Glomerular visceral epithelial cell (primary cell): ENCODE measurements around the gene CAMK2N2.

Experiments used
- DNase-seq: peaks from one replicate; pipeline ENCODE4 v3.0.0-alpha.2; 2016; ENCODE audit errors: extremely low spot score

Gene CAMK2N2

DNA sequence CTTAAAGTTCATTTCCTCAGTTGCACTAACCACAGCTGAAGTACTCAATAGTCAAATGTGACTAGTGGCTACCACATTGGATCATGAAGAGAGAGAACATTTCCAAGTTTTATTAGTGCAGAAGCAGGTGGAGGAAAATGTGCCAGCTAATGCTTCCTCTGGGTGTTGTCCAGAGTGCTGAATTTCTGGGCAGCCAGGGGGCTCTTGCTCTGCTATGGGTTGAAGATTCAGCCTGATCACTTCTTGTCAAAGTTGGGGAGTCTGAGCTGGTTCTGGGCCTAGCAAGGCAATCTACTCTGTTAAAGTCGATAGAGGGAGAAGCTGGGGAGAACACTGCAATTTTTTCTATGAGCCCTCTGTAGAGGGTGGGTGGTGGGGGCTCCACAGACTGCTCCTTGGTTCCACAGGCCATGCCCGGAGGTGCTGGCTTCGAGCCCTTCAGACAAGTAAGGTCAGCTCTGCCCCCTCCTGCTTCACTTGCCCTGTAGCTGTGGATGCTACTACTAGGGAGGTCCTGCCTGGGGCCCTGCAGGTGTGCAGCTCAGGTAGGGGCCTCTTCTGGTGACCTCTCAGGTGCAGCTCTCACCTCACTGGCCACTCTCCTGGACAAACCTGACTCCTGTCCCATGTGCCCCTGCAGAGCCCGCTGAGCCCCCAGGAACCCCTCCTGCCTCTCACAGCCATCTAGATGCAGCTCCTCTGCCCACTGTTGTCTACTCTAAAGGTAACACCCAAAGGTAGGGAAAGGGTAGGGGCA lies 20.8 kb downstream of the CAMK2N2 start:
- no peak for DNase-seq

GRCh38 chr3:184239708-184240107 lies 21.6 kb downstream of the CAMK2N2 start:
- no peak for DNase-seq

- no peak for DNase-seq
Measured at GRCh38 chr3:184239221-184239620, 22.1 kb downstream of the CAMK2N2 start.

- DNase-seq, result no peak
Measured at GRCh38 chr3:184238246-184238818, 23.0 kb downstream of the CAMK2N2 start.

DNA sequence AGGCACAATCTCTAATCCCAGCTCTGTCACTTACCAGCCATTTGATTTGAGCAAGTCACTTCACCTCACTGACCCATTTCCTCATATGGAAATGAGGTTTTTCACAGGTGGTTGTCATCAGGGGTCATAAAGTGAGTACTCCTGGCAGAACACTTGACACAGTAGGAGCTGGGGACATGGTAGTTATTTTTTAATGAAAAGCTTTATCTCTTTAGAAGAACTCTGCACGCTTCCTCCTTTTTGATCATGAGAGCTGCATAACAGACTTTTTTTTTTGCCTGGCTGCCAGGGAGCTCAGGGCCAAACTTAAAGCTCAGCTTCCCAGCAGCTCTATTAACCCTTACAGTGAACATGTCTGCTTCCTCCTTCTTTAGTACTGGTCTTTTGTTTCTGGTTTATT lies 23.5 kb downstream of the CAMK2N2 start:
- DNase-seq, result no peak

- DNase-seq, result no peak
Measured at GRCh38 chr3:184237211-184237610, 24.1 kb downstream of the CAMK2N2 start.

GRCh38 chr3:184236636-184237035 lies 24.7 kb downstream of the CAMK2N2 start:
- no peak for DNase-seq

- DNase-seq, result no peak
Measured at GRCh38 chr3:184236033-184236410, 25.3 kb downstream of the CAMK2N2 start.

DNA sequence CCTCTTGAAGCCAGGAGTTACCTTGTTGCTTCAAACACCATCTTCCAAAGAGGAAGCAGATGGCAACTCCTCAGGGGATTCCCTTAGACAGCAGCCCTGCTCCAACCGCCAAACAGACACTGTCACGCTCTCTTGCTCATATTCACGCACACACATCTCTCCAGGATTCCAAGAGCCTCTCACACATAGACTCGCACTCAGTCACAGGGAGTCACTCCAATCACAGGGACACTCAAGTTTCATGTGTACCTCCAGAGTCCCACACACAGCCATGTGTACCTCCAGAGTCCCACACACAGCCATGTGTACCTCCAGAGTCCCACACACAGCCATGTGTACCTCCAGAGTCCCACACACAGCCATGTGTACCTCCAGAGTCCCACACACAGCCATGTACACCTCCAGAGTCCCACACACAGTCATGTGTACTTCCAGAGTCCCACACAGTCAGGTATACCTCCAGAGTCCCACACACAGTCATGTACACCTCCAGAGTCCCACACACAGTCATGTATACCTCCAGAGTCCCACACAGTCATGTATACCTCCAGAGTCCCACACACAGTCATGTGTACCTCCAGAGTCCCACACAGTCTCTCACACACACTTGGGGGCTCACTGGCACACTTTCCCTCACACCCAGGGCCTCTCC lies 25.8 kb downstream of the CAMK2N2 start:
- no peak for DNase-seq

GRCh38 chr3:184234671-184235380 lies 26.5 kb downstream of the CAMK2N2 start:
- DNase-seq, result no peak

GRCh38 chr3:184234224-184234623 lies 27.1 kb downstream of the CAMK2N2 start:
- peak; percentile 86 for DNase-seq

DNA sequence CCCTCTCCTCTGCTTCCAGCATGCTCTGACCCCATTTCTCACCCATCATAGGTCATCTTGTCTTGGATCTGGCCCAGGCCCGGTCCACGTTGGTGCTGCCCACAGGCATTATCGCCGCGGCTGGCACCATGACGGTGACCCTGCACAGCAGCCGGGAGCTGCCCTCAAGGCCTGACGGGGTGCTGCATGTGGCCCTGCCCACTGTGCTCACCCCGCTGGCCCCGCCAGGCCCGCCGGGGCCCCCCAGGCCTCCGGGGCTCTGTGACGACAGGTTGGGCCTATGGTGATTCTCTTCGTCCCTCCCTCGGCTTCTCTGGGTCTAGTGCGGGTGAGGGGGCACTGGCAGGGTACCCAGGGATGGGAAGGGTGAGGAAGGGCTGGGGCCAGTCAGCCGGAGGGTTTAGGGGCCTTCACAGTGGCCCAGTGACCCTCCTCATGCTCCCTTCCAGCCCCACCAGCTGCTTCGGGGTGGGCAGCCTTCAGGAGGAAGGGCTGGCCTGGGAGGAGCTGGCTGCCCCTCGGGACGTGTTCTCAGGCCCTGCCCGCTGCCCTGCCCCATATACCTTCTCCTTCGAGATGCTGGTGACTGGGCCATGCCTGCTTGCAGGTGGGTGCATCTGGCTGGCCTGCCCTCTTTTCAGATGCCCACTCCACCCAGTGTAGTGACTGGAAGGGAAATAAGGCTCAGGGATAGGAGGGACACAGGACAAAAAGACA lies 28.1 kb downstream of the CAMK2N2 start:
- DNase-seq, result no peak

DNA sequence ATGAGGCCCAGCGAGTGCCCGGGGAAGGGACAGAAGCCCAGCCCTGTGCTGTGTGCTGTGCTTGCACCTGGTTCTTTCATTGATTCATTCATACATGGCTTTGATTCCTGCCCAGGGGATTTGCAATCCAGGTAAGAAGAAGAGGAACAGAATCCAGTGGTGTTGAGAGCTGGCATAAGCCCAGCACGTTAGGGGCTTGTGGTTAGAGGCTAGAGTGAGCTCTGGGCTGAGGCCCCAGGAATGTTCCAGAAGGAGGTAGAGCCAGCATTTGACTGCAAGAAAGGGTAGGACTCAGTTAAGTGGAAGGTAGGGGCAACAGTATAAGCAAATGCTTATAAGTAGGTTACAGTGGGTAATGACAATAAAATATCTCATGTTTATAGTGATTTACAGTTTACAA lies 29.7 kb downstream of the CAMK2N2 start:
- no peak for DNase-seq

GRCh38 chr3:184230603-184231528 lies 30.5 kb downstream of the CAMK2N2 start:
- DNase-seq, result no peak

DNA sequence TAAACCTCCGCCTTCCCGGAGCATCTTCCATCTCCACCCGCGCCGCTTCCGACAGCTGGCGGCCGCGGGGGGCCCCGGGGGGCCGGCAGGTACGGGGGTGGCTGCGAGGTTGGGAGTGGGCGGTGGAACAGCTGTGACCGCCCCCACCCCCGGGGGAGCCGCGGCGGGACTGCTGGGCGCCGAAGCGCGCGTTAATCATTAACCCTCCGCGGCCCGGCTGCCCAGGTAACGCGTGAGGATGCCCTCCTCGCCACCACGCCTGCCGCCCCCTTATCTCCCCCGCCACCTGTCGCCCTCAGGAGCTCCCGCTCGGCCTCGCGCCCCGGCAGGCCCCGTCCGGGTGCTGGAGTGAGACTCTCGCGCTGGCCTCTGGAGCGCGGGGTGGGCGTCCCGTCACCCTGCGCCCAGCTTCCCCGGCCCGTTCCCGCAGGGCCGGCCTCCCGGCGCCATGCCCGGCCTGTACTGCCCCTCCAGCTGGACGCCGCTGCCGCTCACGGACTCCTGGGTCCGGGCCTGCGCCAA lies 31.2 kb downstream of the CAMK2N2 start:
- no peak for DNase-seq

- DNase-seq, result peak; percentile 65
Measured at GRCh38 chr3:184229394-184230080, 31.8 kb downstream of the CAMK2N2 start, which contains the start of gene VWA5B2. VWA5B2 (plus strand) TSS chr3:184229585; CDS start chr3:184230529, 944 bp downstream.

DNA sequence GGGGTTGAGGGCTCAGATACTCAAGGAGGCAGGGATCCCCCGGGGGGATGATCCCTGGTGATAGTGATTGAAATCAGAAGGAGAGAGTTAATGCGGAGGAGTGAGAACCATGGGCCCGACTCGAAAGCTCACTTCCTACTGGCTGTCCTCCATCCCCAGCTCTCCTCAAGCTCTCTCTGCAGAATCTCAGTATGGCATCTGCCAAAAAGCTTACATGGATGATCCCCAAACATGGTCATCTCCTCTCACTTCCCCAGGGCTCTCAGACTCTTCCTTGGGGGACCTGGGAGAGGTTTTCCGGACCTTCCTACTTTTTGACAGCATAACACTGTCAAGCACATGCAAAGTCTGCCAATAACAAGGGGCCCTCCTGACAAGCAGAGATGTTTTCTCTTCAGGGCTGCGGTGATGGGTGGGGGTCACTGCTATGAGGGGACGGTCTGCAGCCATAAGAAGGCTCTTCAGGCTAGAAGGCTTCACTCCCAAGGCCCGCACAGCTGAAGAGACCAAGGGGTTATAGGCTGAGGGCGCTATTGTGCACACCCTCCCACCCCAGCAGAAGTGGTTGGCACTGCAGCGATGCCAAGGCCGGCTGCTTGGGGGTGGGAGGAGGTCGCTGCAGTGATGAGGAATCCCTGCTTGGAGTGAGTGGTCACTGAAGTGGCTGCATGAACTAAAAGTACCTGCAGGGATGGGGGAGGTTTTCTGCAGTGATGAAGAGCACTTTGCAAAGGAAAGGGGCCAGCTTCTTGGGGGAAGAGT lies 32.8 kb downstream of the CAMK2N2 start:
- DNase-seq, result no peak

GRCh38 chr3:184227481-184227935 lies 33.8 kb downstream of the CAMK2N2 start:
- peak; percentile 34 for DNase-seq

DNA sequence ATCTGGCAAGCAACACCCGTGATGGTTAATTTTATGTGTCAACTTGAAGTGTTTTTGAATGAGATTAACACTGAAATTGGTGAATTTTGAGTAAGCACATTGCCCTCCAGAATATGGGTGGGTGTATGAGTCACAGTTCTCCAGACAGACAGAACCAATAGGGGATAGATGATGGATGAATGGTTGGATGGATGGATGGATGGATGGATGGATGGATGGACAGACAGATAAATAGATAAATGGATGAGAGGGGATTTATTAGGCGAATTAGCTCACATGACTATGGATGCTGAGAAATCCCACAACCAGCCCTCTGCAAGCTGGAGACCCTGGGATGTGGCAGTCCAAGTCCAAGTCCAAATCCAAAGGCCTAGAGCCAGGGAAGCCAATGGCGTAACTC lies 37.4 kb downstream of the CAMK2N2 start:
- no peak for DNase-seq
